Measurements from ENCODE around the gene CCNI.

GRCh38 chr4:77052352-77052751, 23.4 kb downstream of the CCNI start:
- no peak for TF ChIP-seq EZH2 (IDR thresholded peaks at IDR 0.05; ENCODE audit: insufficient read depth, poor library complexity, severe bottlenecking)
- TF ChIP-seq EZH2phosphoT487 (IDR thresholded peaks at IDR 0.05; ENCODE audit: insufficient read depth, low read depth) = no peak
